ENCODE data around the gene CNBD2.
"Not testable (repeated sequence)": the region's sequence is repeated elsewhere in the genome, so short reads cannot be mapped to it uniquely, and the experiment has no call there.

CNBD2 gene

DNA sequence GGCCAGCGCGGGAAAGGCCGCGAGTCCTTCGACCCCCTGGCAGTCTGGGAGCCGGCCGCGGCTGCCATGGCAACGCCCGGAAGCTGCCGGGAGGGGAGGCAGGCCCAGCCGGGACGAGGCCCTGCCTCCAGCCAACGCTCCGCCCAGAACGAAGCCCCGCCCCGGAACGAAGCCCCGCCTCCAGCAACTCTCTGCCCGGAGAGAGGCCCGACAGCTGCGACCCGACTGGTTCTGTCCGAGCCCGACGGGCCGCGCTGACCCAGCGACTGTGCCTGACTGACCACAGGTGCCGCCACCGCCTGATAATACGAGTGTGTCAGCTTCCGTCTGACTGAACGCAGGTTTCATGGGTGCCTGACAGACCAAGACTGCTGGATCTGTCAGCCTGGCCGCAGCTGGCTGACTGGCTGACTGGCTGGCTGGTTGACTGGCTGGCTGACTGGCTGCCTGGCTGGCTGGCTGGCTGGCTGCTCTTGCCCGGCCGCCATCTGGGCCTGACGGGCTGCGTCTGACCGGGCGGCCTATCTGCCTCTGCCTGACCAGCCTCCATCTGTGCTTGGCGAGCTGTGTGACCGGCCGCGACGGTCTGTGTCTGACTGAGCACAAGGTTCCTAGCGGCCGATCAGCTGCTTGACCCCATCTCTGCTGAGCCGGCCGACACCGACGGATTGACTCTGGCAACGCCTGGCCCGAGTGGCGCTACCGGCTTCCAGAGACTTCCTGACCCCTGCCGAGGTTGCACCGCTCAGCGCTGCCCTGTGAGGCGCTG lies 96.5 kb downstream of the CNBD2 start:
- peak; percentile 77 for DNase-seq

DNA sequence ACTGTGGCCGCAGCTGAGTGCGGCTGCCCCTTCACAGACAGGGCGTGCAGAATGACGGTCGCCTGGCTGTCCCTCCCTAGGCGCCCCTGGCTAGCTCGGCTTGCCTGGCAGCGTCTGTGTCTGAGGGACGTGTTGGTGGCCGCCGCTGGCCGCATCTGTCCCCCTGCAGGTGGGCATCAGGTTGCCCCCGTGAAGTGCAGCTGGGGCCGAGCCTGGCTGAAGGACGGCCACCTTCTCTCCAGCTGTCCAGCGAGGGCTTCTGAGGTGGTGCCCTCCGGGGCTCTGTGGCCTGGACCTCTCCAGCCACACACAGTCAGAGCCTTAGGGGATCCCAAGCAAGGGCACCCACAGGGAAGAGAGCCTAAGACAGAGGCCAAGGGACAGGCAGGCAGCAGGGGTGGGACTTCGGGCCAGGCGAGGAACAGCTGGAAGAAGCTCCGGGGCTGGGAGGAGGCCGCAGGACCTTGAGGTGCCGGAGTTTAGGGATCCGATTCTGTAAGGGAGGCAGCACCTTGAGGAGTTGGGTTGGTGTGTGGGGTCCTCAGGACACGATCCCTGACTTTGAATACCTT lies 97.1 kb downstream of the CNBD2 start:
- DNase-seq: no peak

DNA sequence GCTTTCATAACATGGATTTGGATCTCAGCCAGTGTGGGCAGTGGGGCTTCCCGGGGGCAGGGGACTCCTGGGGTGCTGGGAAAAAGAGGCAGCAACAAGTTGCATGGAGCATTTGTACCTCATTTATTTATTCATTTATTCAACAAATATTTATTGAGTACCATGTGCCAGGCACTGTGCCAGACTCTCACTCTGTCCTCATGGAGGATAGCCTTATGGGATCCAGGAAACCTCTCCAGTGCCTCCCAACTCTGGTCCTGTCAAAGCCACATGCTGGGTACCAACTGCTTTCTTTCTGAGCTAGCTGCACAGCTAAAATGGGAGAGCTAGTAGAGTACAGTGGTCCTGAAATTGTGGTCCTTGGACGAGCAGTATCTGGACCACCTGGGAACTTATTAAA lies 98.4 kb downstream of the CNBD2 start:
- no peak for DNase-seq

DNA sequence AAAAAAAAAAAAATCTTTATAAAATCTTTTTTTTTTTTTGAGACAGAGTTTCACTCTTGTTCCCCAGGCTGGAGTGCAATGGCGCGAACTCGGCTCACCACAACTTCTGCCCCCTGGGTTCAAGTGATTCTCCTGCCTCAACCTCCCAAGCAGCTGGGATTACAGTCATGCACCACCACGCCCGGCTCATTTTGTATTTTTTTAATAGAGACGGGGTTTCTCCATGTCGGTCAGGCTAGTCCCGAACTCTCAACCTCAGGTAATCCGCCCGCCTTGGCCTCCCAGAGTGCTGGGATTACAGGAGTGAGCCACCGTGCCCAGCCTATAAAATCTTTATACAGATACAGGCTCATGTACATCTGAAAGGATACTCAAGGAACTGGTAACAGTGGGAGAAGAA lies 100.1 kb downstream of the CNBD2 start:
- DNase-seq: not testable (repeated sequence)

DNA sequence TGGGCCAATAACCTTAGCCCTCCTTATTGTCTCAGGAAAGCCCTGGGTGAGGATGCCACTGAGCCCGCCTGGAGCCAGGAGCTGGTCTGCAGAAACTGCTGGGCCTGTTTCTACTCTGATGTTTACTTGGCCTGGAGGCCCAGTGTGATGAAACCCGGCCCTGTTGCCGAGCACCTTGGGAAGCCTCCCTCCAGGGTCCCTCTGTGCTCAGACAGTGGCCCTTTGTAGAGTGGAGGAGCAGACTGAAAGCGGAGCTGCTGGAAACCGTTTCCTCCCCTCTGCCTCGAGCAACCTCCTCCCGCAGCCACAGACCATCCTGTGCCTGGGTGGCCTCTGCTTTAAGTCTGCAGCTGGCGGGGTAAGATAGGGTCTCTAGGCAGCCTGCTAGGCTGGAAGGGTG lies 102.1 kb downstream of the CNBD2 start:
- no peak for DNase-seq

DNA sequence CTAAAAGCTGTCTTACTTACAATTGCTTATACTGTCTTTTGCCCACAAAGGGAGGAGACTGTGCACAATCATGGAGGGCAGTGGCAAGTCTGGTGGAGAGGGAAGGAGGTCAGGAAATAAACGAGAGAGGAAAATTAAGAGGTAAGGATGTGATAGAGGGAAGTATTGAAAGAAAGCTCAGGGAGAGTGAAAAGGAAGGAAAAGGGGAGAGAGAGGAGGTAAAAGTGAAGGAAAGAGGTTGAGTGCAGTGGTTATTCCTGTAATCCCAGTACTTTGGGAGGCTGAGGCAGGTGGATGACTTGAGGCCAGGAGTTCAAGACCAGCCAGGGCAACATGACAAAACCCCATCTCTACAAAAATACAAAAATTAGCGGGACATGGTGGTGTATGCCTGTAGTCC lies 103.5 kb downstream of the CNBD2 start:
- no peak for DNase-seq

DNA sequence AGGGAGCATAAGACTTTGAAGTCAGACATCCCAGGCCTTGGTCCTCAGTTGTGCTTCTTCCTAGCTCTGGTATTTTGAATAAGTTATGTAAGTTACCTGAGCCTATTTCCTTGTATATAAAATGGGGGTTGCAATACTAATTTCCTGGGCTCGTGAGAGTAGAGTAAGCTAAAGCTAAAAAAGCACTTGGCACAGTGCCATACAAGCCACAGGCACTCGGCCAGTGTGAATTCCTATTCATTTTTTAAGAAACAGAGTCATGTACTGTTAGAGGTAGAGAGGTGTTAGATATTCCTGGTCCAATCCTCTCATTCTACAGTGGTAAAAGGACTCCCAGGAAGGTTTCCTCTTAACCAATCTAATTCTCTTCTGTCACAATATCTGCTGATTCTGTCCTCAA lies 106.6 kb downstream of the CNBD2 start:
- DNase-seq: no peak

DNA sequence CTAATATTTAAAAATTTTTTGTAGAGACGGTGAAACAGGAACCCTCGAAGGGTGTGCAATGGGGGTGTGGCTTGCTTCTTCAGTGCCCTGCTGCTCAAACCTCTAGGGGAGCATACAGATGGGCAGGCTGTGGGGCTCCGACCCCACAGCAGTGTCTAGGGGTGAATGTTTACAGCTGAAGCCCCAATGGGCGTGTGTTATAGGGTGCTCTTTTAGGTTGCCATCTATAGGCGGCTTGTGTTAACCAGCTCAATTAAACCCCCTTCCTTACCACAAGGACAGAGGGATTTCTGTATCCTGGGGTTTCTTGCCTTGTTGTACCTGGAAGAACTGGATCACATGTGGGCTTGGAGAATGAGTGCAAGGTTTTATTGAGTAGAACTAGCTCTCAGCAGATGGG lies 109.4 kb downstream of the CNBD2 start:
- not testable (repeated sequence) for DNase-seq

DNA sequence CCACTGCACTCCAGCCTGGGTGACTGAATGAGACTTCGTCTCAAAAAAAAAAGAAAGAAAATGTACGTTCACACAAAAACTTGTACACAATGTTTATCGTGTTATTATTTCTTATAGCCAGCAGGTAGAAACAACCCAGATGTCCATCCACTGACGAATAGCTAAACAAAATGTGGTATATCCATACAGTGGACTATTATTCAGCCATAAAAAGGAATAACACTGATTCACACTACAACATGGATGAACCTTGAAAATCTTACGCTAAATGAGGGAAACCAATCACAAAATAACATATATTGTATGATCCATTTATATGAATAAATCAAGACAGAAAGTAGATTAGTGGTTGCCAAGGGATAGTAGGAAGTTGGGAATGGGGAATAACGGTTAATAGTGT lies 111.1 kb downstream of the CNBD2 start:
- no peak for DNase-seq

DNA sequence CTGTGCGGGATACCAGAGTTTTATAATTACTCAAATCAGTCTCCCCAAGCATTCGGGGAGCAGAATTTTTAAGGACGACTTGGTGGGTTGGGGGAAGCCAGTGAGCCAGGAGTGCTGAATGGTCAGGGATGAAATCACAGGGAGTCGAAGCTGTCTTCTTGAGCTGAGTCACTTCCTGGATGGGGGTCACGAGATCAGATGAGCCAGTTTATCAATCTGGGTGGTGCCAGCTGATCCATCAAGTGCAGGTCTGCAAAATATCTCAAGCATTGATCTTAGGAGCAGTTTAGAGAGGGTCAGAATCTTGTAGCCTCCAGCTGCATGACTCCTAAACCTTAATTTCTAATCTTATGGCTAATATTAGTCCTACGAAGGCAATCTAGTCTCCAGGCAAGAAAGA lies 111.6 kb downstream of the CNBD2 start:
- DNase-seq: not testable (repeated sequence)
